Measurements from ENCODE around the gene PARD3.

DNA sequence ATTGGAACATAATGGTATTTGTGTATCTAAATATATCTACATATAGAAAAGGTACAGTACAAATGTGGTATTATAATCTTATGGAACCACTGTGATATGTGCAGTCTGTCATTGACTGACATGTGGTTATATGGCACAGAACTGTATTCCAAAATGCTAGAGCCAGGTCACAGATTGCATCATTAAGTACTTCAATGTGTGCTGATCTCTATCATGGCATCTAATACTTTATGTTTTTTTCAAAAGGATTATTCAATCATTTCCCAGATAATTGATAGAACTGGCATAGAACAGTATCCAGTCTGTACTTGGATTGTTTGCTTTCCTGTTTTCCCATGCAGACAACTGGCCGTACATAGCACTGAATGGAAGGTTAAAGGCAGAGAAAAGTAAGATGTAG, 662.7 kb downstream of the PARD3 start:
- TF ChIP-seq, protein P1, sequence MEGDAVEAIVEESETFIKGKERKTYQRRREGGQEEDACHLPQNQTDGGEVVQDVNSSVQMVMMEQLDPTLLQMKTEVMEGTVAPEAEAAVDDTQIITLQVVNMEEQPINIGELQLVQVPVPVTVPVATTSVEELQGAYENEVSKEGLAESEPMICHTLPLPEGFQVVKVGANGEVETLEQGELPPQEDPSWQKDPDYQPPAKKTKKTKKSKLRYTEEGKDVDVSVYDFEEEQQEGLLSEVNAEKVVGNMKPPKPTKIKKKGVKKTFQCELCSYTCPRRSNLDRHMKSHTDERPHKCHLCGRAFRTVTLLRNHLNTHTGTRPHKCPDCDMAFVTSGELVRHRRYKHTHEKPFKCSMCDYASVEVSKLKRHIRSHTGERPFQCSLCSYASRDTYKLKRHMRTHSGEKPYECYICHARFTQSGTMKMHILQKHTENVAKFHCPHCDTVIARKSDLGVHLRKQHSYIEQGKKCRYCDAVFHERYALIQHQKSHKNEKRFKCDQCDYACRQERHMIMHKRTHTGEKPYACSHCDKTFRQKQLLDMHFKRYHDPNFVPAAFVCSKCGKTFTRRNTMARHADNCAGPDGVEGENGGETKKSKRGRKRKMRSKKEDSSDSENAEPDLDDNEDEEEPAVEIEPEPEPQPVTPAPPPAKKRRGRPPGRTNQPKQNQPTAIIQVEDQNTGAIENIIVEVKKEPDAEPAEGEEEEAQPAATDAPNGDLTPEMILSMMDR (IDR thresholded peaks at IDR 0.05) = no peak
- TF ChIP-seq POLR2A (IDR thresholded peaks at IDR 0.05) = no peak
- no peak for TF ChIP-seq EP300 (IDR thresholded peaks at IDR 0.05)
